Lung (tissue), 12 donors: ENCODE data around the gene TTC21B. TPM values are rescaled to one million over a fixed set of nuclear protein-coding genes. Genes with fewer than 3 reads are reported as not detected.

Experiments used
- ATAC-seq: fragments of 200-7000 bp; cut with Tn5 transposase; one replicate; pipeline ENCODE4 v1.9.1; 2020; ENCODE audit warnings: moderate number of reproducible peaks; ENCODE audit not compliant: insufficient read depth, low FRiP score
- DNase-seq, 3 donors: peaks; one replicate each; pipeline ENCODE4 v3.0.0-alpha.2; 2013 to 2017
- H3K27ac ChIP-seq, 2 donors: one replicate each; pipeline ENCODE4 v1.5.1; 2013; ENCODE audit warnings: mild to moderate bottlenecking in 2 of 2, moderate library complexity in 2 of 2, control low read depth in 1 of 2, inconsistent platforms in 1 of 2, low read depth in 1 of 2, low read length in 1 of 2
- H3K27me3 ChIP-seq, 3 donors: one replicate each; pipeline ENCODE4 v1.5.1; 2013; ENCODE audit warnings: low read length in 2 of 3; ENCODE audit not compliant: control insufficient read depth in 3 of 3, insufficient read depth in 3 of 3
- H3K36me3 ChIP-seq, 4 donors: one replicate each; pipeline ENCODE4 v1.5.1; 2013; ENCODE audit warnings: low read length in 4 of 4, mild to moderate bottlenecking in 1 of 4, moderate library complexity in 1 of 4; ENCODE audit not compliant: control insufficient read depth in 4 of 4, insufficient read depth in 4 of 4
- H3K4me1 ChIP-seq, 5 donors: one replicate each; pipeline ENCODE4 v1.5.1; 2013; ENCODE audit warnings: low read length in 5 of 5, mild to moderate bottlenecking in 2 of 5, moderate library complexity in 1 of 5; ENCODE audit not compliant: control insufficient read depth in 5 of 5, insufficient read depth in 5 of 5
- H3K4me3 ChIP-seq: one replicate; pipeline ENCODE4 v1.5.1; 2013; ENCODE audit warnings: mild to moderate bottlenecking, control low read depth, moderate library complexity
- H3K9ac ChIP-seq, 2 donors: one replicate each; pipeline ENCODE4 v1.5.1; 2013; ENCODE audit warnings: low read length in 2 of 2, control low read depth in 1 of 2; ENCODE audit not compliant: insufficient read depth in 1 of 2
- H3K9me3 ChIP-seq, 4 donors: one replicate each; pipeline ENCODE4 v1.5.1; 2013; ENCODE audit warnings: low read length in 3 of 4, mild to moderate bottlenecking in 1 of 4, moderate library complexity in 1 of 4; ENCODE audit not compliant: control insufficient read depth in 4 of 4, insufficient read depth in 3 of 4
- CTCF ChIP-seq: IDR thresholded peaks from 2 replicates; pipeline ENCODE4 v1.5.1; 2012; ENCODE audit warnings: mild to moderate bottlenecking; ENCODE audit errors: control extremely low read depth, extremely low read depth
- WGBS, 2 donors: extraction: QIAGEN DNeasy Blood & Tissue Kit; methylation state at CpG; one replicate each; pipeline ENCODE4 v1.1.7; 2013; 5-methylcytosine and 5-hydroxymethylcytosine counted together
- polyA plus RNA-seq, 2 donors: library from polyadenylated mRNA; stranded (reverse); fragments of 200-250 nt; gene quantifications; one replicate each; pipeline ENCODE4 v1.2.1, GENCODE V29; 2013
- total RNA-seq, 2 donors: library from RNA; depleted of rRNA in 1 of 2; stranded (reverse); fragments of >200 nt in 1 of 2; gene quantifications; one replicate each; pipeline ENCODE4 v1.2.1, GENCODE V29; 2014 to 2021
- donor health status: control.
- donor health status: control.
- donor health status: Bipolar disorder and iron deficiency.
- donor health status: healthy.
- donor health status: DM: yes; HTN: yes; CAD: no.

Gene TTC21B
- total and polyA plus RNA-seq, 4 donors = 5.0 to 146 (median 15.0) TPM

GRCh38 chr2:165959371-165959770, 5.8 kb upstream of the TTC21B start:
- Histone ChIP-seq H3K4me1 (peaks cover 0 to 5% (median 0%) of the 10 kb centered on the region in 5 donors), H3K4me3 (no peak overlapping the region), H3K9me3 (no peaks in the 10 kb centered on the region), H3K9ac (no peak overlapping the region), H3K27ac (no peak overlapping the region), H3K27me3 (no peaks in the 10 kb centered on the region), H3K36me3 (no peaks in the 10 kb centered on the region)
- DNase-seq = no peak
- no peak for TF ChIP-seq CTCF
- WGBS, 2 donors = 85 to 92% methylated on average over 4 of the region's 4 CpGs
- no peak for ATAC-seq

DNA sequence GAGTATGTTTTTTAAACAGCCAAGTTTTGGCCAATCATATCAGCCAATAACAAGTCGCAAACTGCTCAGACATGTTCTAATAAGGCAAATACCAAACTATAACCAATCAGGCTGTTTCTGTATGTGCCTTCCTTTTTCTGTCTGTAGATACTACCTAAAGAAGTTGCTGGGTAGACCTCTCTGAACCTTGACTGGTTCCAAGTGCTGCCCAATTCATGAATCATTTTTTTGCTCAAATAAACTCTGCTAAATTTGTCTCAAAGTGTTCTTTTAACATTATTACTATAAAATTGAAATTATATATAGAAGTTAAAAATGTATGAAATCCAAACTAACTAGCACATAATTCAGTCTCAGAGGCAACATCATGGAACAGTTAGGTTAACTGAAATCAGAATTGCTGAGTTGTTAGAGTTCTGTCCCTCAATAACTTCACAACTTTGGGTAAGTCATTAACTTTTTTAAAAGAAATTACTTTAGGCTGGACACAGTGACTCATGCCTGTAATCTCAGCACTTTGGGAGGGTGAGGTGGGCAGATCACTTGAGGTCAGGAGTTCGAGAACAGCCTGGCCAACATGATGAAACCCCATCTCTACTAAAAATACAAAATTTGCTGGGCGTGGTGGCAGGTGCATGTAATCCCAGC, 4.9 kb upstream of the TTC21B start:
- Histone ChIP-seq H3K27me3 (no peaks in the 10 kb centered on the region), H3K4me1 (peaks cover 0 to 7% (median 0%) of the 10 kb centered on the region in 5 donors), H3K27ac (no peak overlapping the region), H3K9ac (no peak overlapping the region), H3K9me3 (no peaks in the 10 kb centered on the region), H3K4me3 (no peak overlapping the region), H3K36me3 (no peaks in the 10 kb centered on the region)
- 92 to 97% methylated on average over 3 of the region's 3 CpGs for WGBS, 2 donors
- ATAC-seq = no peak
- no peak for TF ChIP-seq CTCF
- DNase-seq = no peak

DNA sequence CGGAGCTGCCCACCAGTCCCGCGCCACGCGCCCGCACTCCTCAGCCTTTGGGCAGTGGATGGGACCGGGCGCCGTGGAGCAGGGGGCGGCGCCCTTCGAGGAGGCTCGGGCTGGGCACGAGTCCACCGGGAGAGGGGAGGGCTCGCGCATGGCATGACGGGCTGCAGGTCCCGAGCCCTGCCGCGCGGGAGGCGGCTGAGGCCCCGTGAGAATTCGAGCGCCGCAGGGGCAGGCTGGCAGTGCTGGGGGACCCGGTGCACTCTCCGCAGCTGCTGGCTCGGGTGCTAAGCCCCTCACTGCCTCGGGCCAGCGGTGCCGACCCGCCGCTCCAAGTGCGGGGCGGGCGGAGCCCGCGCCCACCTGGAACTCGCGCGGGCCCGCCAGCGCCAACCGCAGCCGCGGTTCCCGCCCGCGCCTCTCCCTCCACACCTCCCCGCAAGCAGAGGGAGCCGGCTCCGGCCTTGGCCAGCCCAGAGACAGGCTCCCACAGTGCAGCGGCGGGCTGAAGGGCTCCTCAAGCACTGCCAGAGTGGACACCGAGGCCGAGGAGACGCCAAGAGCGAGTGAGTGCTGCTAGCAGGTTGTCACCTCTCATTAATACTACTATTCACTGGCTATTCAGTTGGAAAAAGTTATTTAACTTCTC, 3.6 kb upstream of the TTC21B start:
- no peak overlapping the region for H3K9ac ChIP-seq
- no peaks in the 10 kb centered on the region for H3K27me3 ChIP-seq
- H3K4me3 ChIP-seq = no peak overlapping the region
- ATAC-seq (no peak), DNase-seq (no peak)
- WGBS, 2 donors = 90 to 94% methylated on average over 57 to 60 of the region's 60 CpGs
- H3K9me3 ChIP-seq = no peaks in the 10 kb centered on the region
- peaks cover 0 to 9% (median 5%) of the 10 kb centered on the region in 5 donors for H3K4me1 ChIP-seq
- H3K27ac ChIP-seq = no peak overlapping the region
- no peaks in the 10 kb centered on the region for H3K36me3 ChIP-seq
- TF ChIP-seq CTCF = no peak
